OCI-LY3 (cell line): Measurements from ENCODE around the gene STK35.

Source experiments
- H2AFZ ChIP-seq: fragments of 200-600, 300-600 bp; shearing (Covaris generic); 2 replicates; pipeline ENCODE4 v1.6.0; 2014; ENCODE audit warnings: antibody characterized with exemption, low read depth, low read length
- H3K27ac ChIP-seq: fragments of 200-600, 300-600 bp; sonication (generic); 2 replicates; pipeline ENCODE4 v1.5.1; 2014; ENCODE audit warnings: mild to moderate bottlenecking, low read length, moderate library complexity, mixed read lengths
- H3K27me3 ChIP-seq: fragments of 200-600, 300-600 bp; sonication (generic); 2 replicates; pipeline ENCODE4 v1.6.1; 2014; ENCODE audit warnings: low read depth, low read length, mixed read lengths
- H3K36me3 ChIP-seq: fragments of 200-600, 300-600 bp; sonication (generic); replicated peaks from 2 replicates; pipeline ENCODE3; 2014; ENCODE audit warnings: low read depth, low read length, mixed read lengths
- H3K4me1 ChIP-seq: fragments of 300-600, 200-600 bp; sonication (generic); 2 replicates; pipeline ENCODE4 v1.6.1; 2014; ENCODE audit warnings: low read length, mixed read lengths
- H3K4me2 ChIP-seq: fragments of 200-600, 300-600 bp; sonication (generic); 2 replicates; pipeline ENCODE4 v1.6.1; 2014; ENCODE audit warnings: low read length, mixed read lengths
- H3K4me3 ChIP-seq: fragments of 300-600, 200-600 bp; sonication (generic); 2 replicates; pipeline ENCODE4 v1.5.1; 2014; ENCODE audit warnings: antibody characterized with exemption, mild to moderate bottlenecking, low read length, moderate library complexity
- H3K79me2 ChIP-seq: fragments of 300-600, 200-600 bp; shearing (Covaris generic); 2 replicates; pipeline ENCODE4 v1.6.1; 2014; ENCODE audit warnings: mild to moderate bottlenecking, low read length, mixed read lengths
- H3K9ac ChIP-seq: fragments of 300-600, 200-600 bp; shearing (Covaris generic); 2 replicates; pipeline ENCODE4 v1.6.0; 2014; ENCODE audit warnings: mild to moderate bottlenecking, low read length, moderate library complexity
- H3K9me3 ChIP-seq: fragments of 200-600, 300-600 bp; shearing (Covaris generic); 2 replicates; pipeline ENCODE4 v1.6.1; 2014; ENCODE audit warnings: low read length, mixed read lengths; ENCODE audit not compliant: insufficient read depth
- H4K20me1 ChIP-seq: fragments of 200-600, 300-600 bp; sonication (generic); 2 replicates; pipeline ENCODE4 v1.6.1; 2016; ENCODE audit warnings: low read length, mixed read lengths; ENCODE audit not compliant: insufficient read depth
- CTCF ChIP-seq: fragments of 200-600, 300-600 bp; sonication (generic); IDR thresholded peaks from 2 replicates; pipeline ENCODE4 v1.5.1; 2014; ENCODE audit warnings: antibody characterized with exemption, low read length, low read depth
- EZH2phosphoT487 ChIP-seq: fragments of 200-600 bp; shearing (Covaris generic); IDR thresholded peaks from 2 replicates; pipeline ENCODE4 v1.6.1; 2018; ENCODE audit warnings: antibody characterized with exemption, mixed run types, low read depth

Gene STK35

DNA sequence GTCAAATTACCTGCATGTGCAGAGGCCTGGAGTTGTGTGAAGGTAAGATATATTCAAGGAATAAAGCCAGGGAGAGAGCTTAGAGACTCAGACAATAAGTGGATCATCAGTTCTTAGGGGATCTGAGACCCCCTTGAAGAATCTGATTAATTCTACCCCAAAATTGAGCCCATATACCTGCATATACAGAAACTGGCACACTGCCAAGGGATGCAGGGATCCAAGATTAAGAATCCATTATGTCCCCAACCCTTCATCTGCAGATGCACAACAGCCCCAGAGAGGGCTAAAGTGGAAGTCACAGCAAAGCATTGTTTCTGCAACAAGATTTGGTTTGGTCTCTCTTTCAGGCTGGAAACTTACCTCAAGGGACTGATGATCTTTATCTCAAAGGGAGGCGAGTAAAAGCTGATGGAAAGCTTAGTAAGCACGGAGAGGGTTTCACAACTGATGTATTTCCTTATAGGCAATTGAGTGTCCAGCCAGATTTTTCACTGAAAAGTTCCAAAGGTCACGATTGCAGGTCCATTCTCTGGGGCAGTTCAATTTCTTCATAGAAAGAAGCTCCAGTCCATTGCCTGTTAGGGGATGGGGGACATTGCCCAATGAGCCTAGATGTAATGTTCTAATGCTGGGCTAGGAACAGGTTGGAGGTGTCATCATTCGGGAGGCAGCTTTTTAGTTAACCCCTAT, 20.9 kb upstream of the STK35 start:
- H3K4me2 ChIP-seq = no peak overlapping the region
- H4K20me1 ChIP-seq = no peaks in the 10 kb centered on the region

DNA sequence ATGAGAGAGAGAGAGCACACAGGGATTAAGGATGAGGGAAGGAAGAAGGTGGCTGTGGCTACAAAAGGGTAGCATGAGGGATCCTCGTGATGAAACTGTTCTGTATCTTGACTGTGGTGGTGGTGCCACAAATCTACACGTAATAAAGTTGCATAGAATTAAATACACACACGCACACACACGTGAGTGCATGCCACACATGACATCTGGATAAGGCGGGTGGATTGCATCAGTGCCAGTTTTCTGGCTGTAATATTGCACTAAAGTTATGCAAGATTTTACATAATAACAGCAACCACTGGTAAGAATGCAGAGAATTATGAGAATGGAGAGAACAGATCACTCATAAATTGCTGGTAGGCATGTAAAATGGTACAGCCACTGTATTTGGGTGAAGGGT, 16.9 kb upstream of the STK35 start:
- no peak overlapping the region for H3K9ac ChIP-seq
- H3K9me3 ChIP-seq = no peaks in the 10 kb centered on the region
- H3K4me3 ChIP-seq = no peak overlapping the region
- no peak for TF ChIP-seq CTCF
- no peak for TF ChIP-seq EZH2phosphoT487
- H3K4me2 ChIP-seq = no peak overlapping the region
- peaks cover 80% of the 10 kb centered on the region for H3K27me3 ChIP-seq
- H2AFZ ChIP-seq = no peak overlapping the region
- no peaks in the 10 kb centered on the region for H3K36me3 ChIP-seq
- H3K79me2 ChIP-seq = no peaks in the 10 kb centered on the region
- no peak overlapping the region for H3K27ac ChIP-seq
- no peaks in the 10 kb centered on the region for H3K4me1 ChIP-seq
- no peaks in the 10 kb centered on the region for H4K20me1 ChIP-seq

More for the DNA sequence above, 20.9 kb upstream of the STK35 start:
- H3K36me3 ChIP-seq = no peaks in the 10 kb centered on the region
- no peaks in the 10 kb centered on the region for H3K79me2 ChIP-seq
- no peak overlapping the region for H3K4me3 ChIP-seq
- no peak overlapping the region for H3K9ac ChIP-seq
- no peaks in the 10 kb centered on the region for H3K4me1 ChIP-seq
- TF ChIP-seq CTCF (no peak), EZH2phosphoT487 (no peak)
- H3K9me3 ChIP-seq = no peaks in the 10 kb centered on the region
- peaks cover 63% of the 10 kb centered on the region for H3K27me3 ChIP-seq
- H2AFZ ChIP-seq = no peak overlapping the region
- no peak overlapping the region for H3K27ac ChIP-seq

GRCh38 chr20:2086177-2086979, 15.2 kb upstream of the STK35 start:
- H3K4me3 ChIP-seq = no peak overlapping the region
- no peaks in the 10 kb centered on the region for H3K79me2 ChIP-seq
- no peak overlapping the region for H3K9ac ChIP-seq
- peaks cover 73% of the 10 kb centered on the region for H3K27me3 ChIP-seq
- no peak overlapping the region for H3K27ac ChIP-seq
- no peak overlapping the region for H2AFZ ChIP-seq
- no peaks in the 10 kb centered on the region for H3K36me3 ChIP-seq
- H3K4me2 ChIP-seq = no peak overlapping the region
- TF ChIP-seq EZH2phosphoT487 (no peak), CTCF (no peak)
- H3K4me1 ChIP-seq = no peaks in the 10 kb centered on the region
- no peaks in the 10 kb centered on the region for H3K9me3 ChIP-seq
- no peaks in the 10 kb centered on the region for H4K20me1 ChIP-seq

- peaks cover 73% of the 10 kb centered on the region for H3K27me3 ChIP-seq
- H3K4me2 ChIP-seq = no peak overlapping the region
- H3K27ac ChIP-seq = no peak overlapping the region
- H3K4me3 ChIP-seq = no peak overlapping the region
- no peak overlapping the region for H3K9ac ChIP-seq
- H2AFZ ChIP-seq = no peak overlapping the region
- H3K9me3 ChIP-seq = no peaks in the 10 kb centered on the region
- H3K4me1 ChIP-seq = no peaks in the 10 kb centered on the region
- H4K20me1 ChIP-seq = no peaks in the 10 kb centered on the region
- H3K36me3 ChIP-seq = no peaks in the 10 kb centered on the region
- H3K79me2 ChIP-seq = no peaks in the 10 kb centered on the region
- TF ChIP-seq EZH2phosphoT487 (no peak), CTCF (no peak)
Measured at GRCh38 chr20:2086980-2087377, 14.6 kb upstream of the STK35 start.
